ENCODE data around the gene ESYT2.
"Not testable (repeated sequence)": the region's sequence is repeated elsewhere in the genome, so short reads cannot be mapped to it uniquely, and the experiment has no call there.

The ESYT2 gene

GRCh38 chr7:158697597-158697996, 131.7 kb downstream of the ESYT2 start:
- DNase-seq (ENCODE audit: low read depth in 2 of 2), result not testable (repeated sequence)

GRCh38 chr7:158695726-158696452, 133.4 kb downstream of the ESYT2 start:
- DNase-seq (ENCODE audit: low read depth in 2 of 2), result no peak

- no peak for DNase-seq (ENCODE audit: low read depth in 2 of 2)
Measured at GRCh38 chr7:158695056-158695455, 134.3 kb downstream of the ESYT2 start.

- DNase-seq (ENCODE audit: low read depth in 2 of 2), result no peak
Measured at GRCh38 chr7:158694650-158695049, 134.7 kb downstream of the ESYT2 start.

- no peak for DNase-seq (ENCODE audit: low read depth in 2 of 2)
Measured at GRCh38 chr7:158689488-158689887, 139.8 kb downstream of the ESYT2 start.

- no peak for DNase-seq (ENCODE audit: low read depth in 2 of 2)
Measured at GRCh38 chr7:158687406-158687805, 141.9 kb downstream of the ESYT2 start.

- DNase-seq (ENCODE audit: low read depth in 2 of 2), result no peak
Measured at GRCh38 chr7:158685693-158686092, 143.6 kb downstream of the ESYT2 start.

GRCh38 chr7:158684329-158684728, 145.0 kb downstream of the ESYT2 start:
- DNase-seq (ENCODE audit: low read depth in 2 of 2), result no peak

- no peak for DNase-seq (ENCODE audit: low read depth in 2 of 2)
Measured at GRCh38 chr7:158683541-158683940, 145.8 kb downstream of the ESYT2 start.

GRCh38 chr7:158682456-158682855, 146.9 kb downstream of the ESYT2 start:
- DNase-seq (ENCODE audit: low read depth in 2 of 2), result no peak
